GM18511 (cell line): ENCODE measurements around the gene GSK3B.
A peak's percentile ranks its signal among the peaks of the same experiment; 100 is the strongest.

ENCODE experiments used
- ATAC-seq: cut with Tn5 transposase; IDR thresholded peaks from one replicate; pipeline ENCODE4 v1.9.1; 2021; ENCODE audit warnings: mild to moderate bottlenecking, moderate library complexity; ENCODE audit not compliant: unreplicated experiment

The GSK3B gene

DNA sequence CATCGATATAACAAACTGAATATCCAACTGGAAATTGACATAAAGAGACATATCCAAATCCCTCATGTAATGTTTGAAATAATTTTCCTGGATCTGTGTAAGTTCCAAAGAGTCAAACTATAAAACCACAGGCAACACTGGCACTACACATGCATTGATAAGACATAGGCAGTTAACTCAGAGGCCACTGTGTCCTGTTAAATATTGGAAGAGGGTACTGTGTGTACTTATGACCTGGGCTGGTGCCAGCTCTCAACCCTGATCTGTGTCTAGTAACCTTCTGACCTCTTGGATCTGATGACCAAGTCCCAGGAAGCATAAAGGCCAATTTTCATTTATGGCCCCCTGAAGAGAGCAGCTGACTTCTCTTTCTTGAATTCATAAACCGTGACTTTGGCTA is 307.8 kb downstream of the GSK3B start:
- ATAC-seq: no peak

DNA sequence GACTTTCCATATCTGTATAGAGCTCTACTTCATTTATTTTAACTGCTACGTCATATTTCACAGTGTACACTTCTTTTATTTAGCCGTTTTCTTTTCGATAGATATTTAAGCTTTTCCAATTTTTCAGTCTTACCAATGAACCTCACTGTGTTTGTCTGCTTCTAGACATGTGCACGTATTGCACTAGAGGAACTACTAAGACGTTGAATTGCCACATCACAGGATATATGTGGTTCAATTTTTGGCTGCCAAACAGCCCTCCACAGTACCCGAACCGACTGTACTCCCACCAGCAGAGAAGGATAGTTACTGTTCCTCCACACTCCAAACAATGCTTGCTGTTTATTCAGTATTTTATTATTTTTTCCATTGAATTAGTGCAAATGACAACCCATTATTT is 310.4 kb downstream of the GSK3B start:
- ATAC-seq: no peak

DNA sequence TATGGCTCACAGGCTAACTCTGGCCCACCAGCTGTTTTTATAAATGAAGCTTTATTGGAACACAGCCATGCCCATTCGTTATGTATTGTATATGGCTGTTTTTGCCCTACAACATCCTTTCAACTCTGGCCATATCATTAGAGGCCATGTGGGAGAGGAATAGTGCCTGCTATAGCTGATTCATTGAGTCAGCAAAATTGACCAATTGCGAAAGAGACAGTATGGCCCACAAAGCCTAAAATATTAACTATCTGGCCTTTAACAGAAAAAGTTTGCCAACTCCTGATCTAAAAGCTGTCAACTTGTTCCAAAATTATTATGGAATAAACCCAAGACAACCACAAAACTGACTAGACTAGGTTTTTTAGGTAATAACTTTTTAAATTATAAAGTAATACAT is 311.0 kb downstream of the GSK3B start:
- ATAC-seq: no peak

DNA sequence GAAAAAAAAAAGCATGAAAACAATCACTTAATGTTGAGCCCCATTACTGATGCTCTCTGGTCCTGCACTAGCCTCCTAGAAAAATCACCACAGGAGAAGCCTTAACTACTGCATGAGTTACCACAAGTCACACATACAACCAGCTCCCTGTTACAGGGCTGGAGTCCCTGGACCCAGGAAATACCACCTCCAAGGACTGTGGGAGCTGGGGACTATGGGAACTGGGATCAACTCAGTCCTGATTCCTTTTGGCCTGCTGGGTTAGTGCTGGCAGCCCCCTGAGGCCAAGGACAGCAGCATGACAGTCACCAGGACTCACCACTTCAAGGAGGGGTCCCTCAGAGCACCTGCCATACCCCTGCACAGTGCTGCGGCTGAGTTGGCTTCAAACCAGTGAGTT is 311.8 kb downstream of the GSK3B start:
- ATAC-seq: no peak

DNA sequence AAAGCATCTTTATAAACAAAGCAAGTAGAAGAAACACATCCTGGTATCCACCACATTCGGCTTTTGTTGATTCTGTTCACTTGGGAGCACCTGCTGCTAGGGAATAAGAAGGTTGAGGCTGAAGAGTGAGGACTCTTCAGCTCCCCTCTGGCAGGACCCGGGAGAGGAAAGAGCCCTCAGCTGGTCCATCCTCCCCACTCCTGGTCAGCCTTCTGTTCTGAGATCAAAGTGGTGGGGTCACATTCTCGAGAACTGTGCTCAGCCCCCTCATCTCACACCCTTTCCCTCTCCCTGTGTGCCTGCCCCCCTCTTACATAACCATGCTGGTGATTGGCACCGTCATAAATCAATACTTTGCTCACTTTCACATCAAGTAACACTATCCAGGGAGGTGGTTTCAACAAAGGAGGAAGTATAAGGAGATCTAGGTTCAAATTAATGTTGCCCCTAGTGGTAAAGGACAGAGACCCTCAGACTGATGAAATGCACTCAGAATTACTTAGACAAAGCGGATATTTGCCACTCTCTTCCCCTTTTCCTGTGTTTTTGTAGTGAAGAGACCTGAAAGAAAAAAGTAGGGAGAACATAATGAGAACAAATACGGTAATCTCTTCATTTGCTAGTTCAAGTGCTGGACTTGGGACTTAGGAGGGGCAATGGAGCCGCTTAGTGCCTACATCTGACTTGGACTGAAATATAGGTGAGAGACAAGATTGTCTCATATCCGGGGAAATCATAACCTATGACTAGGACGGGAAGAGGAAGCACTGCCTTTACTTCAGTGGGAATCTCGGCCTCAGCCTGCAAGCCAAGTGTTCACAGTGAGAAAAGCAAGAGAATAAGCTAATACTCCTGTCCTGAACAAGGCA is 312.7 kb downstream of the GSK3B start, which contains the start of gene NR1I2:
NR1I2 (plus strand) TSS at position 772 of the 869 bp plus-strand sequence.
- no peak for ATAC-seq

DNA sequence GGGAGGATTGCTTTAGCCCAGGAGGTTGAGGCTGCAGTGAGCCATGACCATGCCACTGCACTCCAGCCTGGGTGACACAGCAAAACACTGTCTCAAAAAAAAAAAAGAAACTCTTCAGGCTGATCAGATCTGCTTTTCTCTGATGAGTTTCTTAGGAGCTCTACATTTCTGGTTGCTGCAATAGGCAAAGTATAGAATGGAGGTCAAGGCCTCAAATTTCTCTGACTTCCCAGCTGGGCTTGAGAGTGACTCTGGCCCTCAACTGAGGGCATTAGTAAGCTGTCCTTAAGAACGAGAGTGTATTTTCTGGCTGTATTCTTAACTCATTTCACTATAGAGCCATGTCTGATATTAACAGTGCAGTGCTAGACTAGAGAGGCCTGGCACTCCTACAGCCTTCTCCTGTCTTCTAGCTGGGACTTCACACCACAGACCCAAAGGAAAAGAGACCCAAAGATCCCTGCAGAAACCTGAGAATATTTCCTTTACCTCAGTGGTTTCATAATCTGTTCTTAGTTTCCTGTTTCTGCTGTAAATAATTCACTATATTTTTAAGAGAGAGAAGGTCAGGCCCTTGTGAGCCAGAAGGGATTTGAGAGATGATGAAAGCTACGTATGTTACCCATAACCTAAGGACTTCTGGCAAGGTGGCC is 314.4 kb downstream of the GSK3B start:
- peak; percentile 82 for ATAC-seq

DNA sequence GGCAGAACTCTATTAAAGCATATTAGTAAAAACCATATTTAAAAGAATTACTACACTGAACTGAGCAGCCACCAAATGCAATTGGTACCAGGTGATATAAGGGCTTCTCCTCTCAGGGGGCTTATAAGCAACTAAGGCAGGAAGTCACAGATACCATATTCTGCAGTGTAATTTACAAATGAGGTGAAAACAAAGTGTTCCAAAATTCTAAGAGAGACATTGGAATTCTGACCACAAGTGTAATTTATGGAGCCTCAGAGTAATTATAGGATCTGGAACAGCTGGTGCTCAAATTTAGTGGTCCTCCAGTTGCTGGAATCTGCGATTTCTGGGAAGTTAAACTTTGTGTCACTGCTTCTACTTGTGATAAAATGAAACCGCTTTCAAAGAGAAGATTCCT is 315.4 kb downstream of the GSK3B start:
- no peak for ATAC-seq

DNA sequence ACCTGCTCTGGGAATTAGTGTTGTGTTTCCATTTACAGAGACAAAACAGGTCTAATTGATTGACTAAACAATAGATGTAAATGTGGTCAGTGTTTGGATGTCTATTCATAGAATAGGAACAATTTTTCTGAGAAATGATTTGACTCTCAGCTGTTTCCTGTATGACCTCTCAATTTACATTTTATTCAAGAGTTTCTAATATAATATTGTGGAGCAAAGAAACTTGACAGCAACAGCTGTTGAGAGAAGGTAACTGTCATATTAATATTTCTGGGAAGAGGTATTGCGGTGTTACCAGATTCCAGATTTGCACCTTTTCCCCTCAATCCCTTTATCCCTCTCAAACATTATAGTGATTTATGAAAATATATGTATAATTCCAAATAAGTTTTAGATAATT is 316.1 kb downstream of the GSK3B start:
- no peak for ATAC-seq

DNA sequence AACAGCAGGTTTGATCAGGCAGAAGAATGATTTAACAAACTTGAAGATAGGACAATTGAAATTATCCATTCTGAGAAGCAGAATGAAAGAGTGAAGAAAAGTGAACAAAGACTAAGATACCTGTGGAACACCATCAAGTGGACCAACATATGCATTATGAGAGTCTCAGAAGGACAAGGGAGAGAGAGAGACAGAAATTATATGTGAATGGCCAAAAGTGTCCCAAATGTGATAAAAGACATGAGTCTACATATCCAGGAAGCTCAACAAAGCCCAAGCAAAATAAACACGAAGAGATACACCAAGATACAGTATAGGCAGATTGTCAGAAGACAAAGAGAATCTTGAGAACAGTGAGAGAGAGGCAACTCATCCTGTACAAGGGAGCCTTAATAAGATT is 317.9 kb downstream of the GSK3B start:
- ATAC-seq: no peak

DNA sequence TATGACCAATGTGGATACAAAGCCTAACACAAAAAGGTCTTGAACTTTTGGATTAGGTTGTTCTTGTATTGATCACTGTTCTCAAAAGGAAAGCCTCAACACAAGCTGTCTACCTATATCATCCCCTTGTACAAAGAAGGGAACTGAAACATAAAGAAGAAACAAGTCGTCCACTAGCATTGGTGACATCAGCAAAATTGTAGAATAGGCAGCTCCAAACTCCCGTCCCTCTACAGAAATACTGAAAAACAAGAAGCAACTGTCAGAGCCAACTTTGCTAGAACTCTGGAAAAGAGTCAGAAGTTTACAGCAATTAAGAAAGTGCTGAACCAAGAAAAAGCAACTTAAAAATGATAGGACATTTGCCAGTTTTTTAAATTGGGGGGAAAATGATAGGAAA is 319.8 kb downstream of the GSK3B start:
- ATAC-seq: peak; percentile 90
